ENCODE data around the gene ALDH1A3.

Gene ALDH1A3

DNA sequence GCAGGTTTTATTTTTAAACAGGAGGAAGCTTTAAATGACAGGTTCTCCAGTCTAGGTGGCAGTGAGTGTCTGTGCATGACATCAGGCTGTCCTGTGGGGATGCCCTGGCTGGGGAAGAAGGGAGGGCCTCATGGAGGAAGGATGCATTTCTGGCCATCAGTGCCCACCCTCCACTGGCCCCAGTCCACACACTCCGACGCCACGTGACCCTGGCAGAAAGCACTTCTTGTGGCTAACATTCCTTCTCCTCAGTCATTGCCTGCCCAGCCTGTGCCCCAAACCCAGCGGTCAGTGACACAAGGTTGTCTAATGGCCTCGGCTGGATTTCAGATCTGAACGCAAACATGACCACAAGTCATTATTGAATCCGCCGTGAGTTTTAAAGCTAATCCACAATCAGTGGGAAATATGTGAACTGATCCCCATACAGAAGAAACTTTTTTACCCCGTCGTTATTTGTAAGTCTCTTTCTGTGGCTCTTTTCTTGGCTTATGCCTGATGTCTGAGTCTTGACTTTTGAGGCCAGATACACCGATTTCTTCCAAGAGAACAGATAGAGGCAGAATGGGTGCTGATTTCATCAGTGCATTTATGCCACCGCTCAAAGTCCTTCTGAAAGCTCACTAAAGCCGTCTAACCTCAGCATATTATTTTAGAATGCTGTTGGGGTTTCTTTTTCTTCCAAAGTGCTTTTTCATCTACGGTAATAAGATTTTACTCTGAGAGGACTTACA, 22.2 kb downstream of the ALDH1A3 start:
- DNase-seq (ENCODE audit: low spot score) = no peak

DNA sequence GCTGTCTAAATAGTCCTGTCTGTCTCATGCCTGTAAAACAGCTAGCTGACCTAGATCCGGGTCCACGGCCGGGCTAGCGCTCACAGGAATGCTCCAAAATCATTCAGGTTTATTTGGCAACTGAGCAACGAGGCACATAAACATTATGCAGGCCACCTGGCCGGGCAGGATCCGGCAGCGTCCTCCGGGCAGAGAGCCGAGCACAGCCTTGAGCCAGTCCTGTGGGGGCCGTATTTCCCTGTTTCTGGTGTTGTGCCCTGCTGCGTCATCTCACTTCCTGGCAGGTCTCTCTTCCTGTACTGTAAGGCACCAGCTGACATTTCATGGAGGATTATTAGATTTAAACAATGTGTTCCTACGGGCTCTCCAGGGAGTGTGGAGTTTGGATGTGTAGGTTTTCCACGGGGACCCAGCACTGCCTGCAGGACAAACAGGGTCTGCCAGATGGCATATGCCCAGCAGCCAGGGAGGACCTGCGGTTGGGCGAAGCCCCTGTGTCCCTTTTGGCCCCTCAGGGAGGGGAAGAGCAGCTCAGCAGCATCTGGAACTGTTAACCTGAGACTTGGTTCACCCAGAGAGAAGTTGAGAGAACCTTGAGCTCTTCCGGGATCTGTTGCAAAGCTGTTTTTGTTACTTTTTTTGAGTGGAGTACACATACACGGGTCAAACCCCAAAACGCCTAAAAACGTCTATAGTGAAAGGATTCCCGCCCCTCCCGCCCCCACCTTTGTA, 23.0 kb downstream of the ALDH1A3 start:
- peak; percentile 28 for DNase-seq (ENCODE audit: low spot score)

DNA sequence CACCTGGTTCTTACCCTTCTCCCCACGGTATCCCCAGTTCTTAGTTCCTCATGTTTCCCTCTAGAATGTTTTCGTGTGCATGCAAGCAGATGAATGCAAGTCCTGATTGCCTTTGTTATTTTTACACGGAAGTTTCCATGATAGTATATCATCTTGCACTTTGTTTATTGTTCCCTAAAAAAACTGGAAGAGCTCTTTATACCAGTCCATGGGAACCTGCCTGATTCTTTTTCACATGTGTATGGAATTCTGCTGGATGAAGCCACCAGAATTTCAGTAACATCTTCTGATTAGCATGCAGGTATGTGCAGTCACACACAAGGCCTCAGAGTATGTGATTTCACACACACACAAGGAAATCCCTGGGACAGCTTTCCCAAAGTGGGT, 23.5 kb downstream of the ALDH1A3 start:
- DNase-seq (ENCODE audit: low spot score) = no peak

DNA sequence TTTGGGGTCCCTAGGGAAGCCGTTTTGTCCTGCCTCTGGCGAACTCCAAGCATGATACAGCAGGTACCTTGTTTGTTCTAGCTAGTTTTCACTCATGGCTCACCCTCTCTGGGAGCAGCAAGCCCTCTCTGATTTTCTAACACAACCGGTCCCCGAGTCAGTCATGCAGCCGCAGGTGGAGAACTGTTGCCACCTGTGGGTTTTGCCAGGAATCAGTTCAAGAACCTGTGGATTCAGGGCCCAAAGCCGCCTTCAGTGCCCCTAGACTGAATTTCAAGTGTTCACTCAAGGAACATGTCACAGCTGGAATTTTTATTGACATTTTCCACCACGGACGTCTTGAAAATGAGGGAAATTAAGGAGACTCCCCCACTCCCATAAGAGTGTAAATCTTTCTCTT, 26.2 kb downstream of the ALDH1A3 start:
- no peak for DNase-seq (ENCODE audit: low spot score)

DNA sequence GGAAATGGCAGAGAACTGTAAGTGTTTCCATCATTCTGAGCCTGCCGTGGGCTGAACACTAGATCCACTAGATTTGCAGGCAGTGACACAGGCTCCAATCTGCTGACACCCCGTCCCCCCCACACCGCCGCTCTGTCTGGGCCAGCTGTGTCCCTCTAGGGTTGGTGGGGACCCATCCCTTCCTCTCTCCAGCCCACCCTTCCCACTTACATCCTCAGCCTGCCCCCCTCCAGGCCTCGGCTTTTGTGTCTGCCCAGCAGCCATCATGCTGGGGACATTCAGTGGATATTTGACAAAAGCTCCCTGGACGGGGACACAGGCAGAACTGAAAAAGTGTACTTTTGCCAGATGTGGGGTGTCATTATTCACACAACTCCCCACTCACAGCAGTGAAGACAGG, 28.8 kb downstream of the ALDH1A3 start:
- DNase-seq (ENCODE audit: low spot score) = no peak

DNA sequence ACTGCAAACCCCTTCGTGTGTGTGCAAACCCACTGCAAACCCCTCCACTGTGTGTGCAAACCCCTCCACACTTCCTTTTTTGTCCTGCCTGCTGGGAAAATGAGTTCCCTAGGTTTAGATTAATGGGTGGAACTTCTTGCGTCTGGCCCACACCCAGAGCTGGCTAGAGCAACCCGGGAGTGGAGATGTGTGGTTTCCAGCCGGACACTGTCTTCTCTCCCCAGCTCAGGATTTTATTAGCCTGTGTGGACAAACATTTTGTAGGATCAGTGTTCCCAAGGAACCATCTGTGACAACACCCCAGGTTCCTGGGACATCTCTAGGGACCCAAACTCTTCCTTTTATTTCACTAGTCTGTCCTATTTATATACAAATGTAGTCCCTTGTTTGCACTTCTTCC, 29.9 kb downstream of the ALDH1A3 start:
- no peak for DNase-seq (ENCODE audit: low spot score)

DNA sequence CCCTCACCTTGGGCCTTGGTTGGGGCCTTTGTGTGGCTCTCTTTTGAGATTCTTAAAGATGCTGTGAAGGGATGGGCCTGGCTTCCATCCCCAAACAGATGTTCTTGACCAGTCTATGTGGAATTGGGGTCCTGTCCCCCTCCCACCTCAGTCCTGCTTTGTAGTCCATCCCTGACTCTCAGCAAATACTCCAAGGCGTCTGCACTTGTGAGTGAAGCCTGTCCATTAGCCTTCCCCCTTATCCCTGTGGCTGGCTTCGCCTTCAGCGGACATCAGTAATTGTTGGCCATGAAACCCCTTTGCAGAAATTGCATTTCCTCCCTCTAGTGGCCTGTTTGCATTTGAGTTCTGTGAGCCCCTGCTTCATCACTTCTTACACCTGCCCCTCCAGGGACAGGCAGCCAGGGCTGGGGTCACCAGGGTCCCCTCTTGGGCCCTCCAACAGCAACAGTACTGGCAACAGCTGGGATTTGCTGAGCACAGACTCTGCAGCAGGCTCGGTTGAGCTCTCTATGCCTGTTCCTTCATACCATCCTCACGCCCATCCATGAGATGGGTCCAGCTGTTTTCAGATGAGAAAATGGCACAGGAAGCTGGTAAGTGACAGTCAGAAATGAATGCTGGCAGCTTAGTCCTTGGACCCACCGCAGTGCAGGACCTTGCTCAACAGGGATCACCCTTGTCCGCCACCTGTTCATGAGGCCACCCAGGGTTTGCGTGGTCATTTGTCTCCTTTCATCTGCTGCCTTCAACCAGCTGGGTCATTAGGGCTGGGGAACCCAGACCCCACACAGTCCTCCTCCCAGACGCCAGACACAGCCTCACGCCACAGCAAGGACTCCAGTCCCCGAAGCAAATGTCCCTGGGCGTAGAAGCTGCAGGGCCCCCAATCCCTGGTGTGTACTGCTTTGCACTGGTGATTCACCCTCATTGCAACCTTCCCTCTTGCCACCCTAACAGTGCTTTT, 30.6 kb downstream of the ALDH1A3 start:
- DNase-seq (ENCODE audit: low spot score) = no peak

DNA sequence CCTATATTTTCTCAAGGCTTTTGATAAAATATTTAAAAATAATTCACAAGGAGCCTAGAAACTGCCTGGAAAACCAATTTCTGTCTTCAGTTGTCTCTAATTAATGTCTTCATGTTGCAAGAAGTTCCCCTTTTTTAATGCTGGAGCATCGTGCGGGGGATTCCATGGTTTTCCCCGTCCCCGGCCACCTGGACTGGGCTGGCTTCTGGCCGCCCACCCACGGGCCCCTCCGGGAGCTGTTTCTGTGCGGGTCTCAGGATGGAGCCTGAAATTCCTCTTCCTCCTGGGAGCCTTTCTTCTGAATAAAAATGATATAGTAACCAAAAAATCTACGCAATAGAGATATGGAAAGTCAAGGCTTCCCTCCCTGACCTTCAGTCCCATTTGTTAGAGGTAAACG, 31.5 kb downstream of the ALDH1A3 start:
- DNase-seq (ENCODE audit: low spot score) = no peak

DNA sequence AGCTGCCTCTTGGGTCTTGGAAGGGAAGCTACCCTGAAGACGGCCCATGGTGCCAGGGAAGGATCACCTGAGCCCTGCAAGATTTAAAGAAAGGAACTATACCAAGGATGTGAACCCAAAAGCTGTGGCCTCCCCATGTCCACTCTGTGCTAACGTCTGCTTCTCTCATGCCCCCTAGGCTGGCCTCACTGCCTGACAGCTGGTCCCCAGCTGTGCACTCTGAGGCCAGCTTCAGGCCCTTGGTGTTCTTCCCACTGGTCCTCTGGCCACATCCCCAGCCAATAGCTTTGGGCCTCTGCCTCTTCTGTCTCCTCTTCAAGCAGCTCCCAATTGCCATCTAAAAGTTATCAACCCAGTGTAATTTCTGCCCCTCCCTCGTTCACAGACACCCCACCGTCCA, 34.3 kb downstream of the ALDH1A3 start:
- no peak for DNase-seq (ENCODE audit: low spot score)

DNA sequence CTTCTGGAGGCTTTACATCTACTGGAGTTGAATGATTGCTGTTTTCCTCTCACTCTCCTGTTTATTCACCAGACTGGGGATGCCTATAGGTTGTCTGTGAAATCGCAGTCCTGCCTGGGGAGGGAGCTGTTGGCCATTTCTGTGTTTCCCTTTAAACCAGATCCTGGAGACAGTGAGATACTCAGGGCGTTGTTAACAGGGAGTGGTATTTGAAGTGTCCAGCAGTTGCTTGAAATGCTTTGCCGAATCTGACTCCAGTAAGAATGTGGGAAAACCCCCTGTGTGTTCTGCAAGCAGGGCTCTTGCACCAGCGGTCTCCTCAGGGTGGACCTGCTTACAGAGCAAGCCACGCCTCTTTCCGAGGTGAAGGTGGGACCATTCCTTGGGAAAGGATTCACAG, 35.2 kb downstream of the ALDH1A3 start:
- no peak for DNase-seq (ENCODE audit: low spot score)

DNA sequence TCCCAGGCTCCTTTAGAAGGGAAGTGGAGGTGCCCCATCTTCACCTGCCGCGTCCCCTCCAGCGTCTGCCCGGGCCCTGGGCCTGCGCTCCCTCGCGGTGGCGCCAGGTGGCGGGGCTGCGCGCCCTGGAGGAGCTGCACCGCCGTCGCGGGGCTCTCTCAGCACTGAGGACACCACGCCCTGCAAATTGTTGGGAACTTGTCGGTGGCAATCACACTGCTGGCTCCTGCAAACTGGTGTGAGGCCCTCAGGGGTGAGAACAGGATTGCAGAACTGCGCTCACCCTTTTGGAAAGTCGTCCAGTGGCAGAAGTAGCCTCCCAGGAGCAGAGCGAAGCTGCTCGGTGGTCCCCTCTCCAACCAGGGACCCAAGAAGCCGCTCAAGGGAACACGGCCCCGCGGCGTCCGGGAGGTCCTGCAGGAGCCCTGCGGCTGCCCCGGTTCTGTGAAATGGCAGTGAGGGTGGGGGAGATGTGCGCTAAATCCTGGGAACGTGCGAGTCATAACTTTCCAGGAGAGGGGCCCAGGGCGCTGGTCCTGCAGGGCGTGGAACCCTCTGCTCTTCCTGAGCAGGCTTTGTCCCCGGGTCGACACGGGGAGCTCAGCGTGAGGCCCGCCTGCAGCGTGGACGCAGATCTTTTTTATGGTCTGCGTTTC, 38.5 kb downstream of the ALDH1A3 start:
- peak; percentile 70 for DNase-seq (ENCODE audit: low spot score)

DNA sequence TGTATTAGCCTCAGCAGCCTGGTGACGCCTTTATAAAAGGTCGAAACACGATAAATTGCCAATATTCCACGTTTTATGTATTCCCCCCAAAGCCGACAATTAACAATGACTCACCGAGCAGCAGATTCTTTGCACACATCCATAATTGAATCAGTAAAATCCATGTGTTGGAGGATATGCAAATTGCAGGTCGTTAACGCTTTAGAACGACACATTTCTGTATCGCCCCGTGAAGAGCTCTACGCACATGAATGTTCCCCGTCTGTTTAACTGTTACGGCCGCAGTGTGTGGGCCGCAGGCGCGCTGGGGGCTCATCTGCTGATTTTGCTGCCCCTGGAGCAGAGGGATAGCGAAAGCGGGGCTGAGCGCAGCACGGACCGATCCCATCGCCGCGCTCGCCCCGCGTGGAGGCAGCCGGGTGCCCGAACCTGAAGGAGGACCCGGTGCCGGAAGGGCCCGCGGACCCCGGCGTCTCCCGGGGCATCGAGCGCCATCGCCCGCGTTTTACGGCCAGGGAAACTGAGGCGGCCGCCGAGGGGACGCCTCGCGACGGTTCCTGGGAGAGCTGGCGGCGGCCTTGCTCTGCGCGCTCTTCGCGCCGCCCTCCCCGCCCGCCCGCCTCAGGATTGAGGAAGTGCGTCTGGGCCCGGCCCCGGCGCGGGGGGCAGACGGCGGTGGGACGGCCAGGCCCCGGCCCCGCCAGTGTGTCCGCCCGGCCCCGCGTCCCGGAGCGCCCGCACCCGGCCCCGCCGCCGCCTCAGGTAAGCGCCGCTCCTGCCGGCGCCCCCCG, 39.3 kb downstream of the ALDH1A3 start, which contains the start of gene LRRK1:
Gene LRRK1, plus strand, starts transcription at position 668 of the 791 bp plus-strand sequence. CDS start 5,276 bp downstream, outside the sequence.
- DNase-seq (ENCODE audit: low spot score) = no peak

DNA sequence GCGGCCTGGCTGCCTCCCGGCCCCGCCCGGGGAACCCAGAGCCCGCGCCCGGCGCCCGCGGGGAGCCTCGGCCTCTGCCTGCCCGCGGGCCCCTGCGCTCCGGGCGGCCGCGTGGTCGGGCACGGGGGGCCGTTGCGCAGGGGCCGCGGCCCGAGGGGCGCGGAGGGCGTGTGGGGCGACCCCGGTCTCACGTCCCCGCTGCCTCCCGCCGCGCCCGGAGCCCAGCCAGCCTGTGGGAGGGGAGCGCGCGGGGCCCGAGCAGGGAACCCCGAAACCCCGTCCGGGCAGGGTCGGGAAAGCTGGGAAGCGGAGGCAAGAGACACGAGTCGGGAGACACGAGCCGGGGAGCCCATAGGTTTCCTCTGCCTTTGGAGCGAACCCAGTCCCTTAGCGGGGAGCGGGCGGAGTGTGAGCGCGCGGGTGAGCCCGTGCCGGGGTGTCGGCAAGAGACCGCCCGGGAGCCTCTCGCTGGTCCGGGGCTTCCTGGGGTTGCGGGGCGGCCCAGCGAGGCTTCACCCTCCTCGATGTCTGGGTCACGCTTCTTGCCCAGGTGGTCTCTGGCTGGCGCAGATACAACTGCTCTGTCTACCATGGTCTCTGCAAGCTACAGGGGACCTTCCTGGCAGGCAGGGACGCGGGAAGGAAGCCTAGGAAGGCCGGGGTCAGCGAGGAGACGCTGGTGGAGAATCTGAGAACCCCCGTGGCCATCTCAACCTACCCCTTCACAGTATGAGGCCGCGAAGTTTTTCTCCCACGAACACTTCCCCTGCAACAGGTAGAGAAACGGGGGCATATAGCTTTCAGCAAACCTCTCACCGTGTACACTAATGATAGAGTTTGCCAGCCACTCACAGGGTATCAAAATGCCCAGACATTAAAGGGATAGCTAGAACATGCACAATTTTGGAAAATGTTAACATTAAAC, 40.1 kb downstream of the ALDH1A3 start:
- DNase-seq (ENCODE audit: low spot score) = no peak

DNA sequence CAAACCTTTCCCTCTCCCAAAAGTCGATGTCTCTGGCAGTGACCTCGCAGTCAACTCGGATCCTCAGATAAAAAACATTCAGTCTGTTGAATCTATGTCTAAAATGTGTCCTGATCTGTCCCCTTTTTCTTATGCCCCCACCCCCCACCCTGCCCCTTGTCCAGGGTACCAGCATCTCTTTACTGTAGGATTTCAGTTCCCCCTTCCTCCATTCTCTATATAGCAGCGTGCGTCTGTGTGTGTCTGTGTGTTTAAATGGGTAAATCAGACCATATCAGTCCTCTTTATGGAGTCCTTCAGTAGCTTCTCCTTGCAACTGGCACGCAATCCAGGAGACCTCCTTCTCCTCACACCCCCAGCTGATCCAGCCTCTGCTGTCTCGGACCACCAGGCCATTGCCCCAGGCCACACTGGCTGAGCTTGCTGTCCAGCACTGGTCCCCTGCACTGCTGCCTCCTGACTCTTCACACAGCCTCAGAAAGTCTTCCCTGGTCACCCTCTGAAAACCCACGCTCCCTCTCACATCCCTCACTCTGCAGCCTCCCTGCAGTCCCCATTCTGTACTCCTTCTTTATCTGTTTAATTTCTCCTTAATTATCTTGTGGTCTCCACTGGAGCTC, 41.0 kb downstream of the ALDH1A3 start:
- no peak for DNase-seq (ENCODE audit: low spot score)

DNA sequence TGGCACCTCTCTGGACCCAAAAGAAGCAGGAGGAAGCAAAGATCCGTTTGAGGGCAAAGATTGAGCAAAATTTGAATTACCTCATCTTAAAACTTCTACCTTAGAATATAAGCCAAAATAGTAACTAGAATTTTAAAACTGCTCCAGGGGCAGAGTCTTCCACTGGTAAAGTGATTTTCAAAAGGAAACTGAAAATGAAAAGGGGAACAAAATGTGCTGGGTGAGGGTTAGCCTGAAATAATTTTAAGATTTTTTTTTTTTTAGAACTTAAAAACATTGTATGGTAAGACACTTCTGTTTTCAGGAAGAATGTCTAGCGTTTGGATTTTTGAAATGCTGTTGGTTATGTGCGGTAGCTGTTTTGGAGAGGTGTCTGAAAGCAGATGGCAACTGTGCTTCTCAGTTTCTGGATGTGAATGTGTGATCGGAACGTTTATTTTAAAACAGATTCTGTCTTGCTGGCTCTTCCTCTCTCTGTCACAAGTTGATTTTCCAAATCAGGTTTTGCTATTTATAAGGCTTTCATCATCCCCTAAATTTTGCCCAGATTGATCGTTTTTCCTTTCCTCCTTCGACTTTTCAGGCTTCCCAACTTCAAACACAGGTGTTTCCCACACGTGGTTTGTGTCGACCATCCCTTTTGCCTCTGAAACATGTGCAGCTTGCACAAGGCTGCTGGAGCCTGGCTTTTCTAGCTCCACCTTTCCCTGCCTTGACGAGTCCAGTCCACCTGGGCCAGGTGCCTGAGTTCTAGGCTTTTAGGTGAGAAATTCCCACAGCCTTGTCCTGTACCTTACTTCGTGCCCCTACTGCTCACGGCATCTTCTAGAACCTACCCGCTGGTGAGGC, 42.8 kb downstream of the ALDH1A3 start:
- DNase-seq (ENCODE audit: low spot score) = peak; percentile 63

DNA sequence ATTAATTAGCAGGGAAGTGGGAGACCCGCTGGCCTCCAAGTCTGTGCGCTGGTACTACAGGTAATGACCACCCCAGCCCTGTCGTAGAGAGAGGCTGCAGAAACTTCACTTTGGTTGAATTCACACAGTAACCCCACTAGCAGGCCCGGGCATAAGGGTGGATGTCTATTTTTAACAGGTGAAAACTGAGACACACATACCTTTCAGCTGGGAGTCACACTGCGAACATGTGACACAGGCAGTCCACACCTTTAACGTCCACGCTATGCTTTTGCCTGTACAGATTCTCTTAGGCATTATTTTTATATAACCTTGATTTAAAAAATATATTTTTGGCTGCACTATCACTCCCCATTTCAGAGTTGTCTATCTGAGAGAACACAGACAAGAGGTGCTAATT, 43.4 kb downstream of the ALDH1A3 start:
- no peak for DNase-seq (ENCODE audit: low spot score)

DNA sequence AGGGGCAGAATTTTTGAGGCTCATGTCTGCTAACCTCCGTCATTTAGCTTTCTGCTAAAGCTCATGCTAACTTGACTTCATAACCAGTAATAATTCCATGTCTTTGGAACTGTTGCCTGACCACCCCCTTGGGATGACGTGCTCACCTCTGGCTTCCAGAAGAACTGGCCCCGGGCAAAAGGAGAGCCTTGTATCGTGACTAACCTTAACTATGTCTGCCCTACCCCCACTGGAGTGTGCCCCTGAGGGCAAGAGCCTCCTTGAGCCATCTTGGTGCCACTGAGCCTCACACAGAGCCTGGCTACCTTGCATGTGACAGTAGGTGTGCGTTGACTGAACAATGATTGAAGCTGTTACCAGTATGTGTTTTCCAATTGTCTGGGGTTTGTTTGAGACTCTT, 44.3 kb downstream of the ALDH1A3 start:
- DNase-seq (ENCODE audit: low spot score) = no peak

DNA sequence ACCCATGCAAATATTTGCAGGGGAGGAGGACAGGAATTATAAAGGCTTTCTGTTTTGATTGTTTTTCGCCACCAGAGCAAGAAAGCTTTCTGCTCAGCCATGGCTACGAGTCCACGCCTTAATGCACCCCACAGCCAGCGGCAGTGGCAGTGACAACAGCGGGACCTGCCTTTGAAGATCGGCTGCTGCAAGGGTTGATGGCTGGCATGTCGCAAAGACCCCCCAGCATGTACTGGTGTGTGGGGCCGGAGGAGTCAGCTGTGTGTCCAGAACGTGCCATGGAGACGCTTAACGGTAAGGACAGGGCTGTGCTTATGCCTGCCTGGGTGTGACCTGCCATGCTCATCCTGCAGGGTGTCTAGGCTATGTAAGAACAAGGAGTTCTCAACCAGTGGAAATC, 44.8 kb downstream of the ALDH1A3 start:
- DNase-seq (ENCODE audit: low spot score) = no peak

DNA sequence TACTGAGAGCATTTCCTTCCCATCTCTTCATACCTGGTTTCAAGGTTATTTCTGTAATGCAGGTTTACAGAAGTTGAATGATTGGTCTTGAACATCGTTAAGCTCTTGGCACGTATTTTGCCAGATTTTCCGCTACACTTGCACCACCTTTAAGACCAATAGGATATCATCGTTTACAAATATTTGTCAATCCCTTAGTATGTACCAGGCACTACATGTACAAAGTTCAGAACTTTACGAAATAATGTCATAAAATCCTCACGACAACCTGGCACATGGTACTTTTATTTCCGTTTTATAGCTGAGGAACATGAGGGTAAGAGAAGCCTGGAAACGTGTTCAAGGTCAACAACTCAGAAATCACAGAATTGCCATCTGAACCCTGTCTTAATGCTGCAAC, 45.8 kb downstream of the ALDH1A3 start:
- DNase-seq (ENCODE audit: low spot score) = no peak
